Sigmoid colon (tissue), 4 donors: ENCODE measurements around the gene SYNE3.

Experiments
- EP300 ChIP-seq, 4 donors: sonication (generic); formaldehyde crosslinking; IDR thresholded peaks; one replicate each; pipeline ENCODE4 v1.6.1; 2017; ENCODE audit warnings: antibody characterized with exemption in 4 of 4
- POLR2A ChIP-seq, 2 donors: fragments of 450-650 bp; IDR thresholded peaks; one replicate each; pipeline ENCODE4 v1.6.1; 2016; ENCODE audit warnings: antibody characterized with exemption in 2 of 2, mild to moderate bottlenecking in 2 of 2, moderate library complexity in 2 of 2
- POLR2AphosphoS5 ChIP-seq, 4 donors: sonication (generic); formaldehyde crosslinking; IDR thresholded peaks; one replicate each; pipeline ENCODE4 v1.6.1; 2017; ENCODE audit warnings: antibody characterized with exemption in 4 of 4
- TF ChIP-seq, protein P1 (sequence below), 4 experiments: fragments of 450-650 bp in 3 of 4; fragments of 200-600 bp in 1 of 4; IDR thresholded peaks; one replicate each; pipeline ENCODE4 v1.5.1; 2016 to 2019; ENCODE audit warnings: antibody characterized with exemption in 4 of 4, mild to moderate bottlenecking in 3 of 4, moderate library complexity in 2 of 4

DNA sequence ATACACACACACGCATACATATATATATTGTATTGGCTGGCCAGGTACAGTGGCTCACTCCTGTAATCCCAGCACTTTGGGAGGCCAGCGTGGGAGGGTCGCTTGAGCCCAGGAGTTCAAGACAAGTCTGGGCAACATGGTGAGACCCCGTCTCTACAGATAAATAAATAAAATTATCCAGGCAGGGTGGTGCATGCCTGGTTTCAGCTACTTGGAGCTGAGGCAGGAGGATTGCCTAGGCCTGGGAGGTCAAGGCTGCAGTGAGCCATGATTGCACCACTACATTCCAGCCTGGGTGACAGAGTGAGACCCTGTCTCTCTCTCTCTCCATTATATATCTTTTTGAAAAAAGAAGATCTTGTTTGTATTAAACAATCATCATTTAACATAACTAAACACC lies 4.6 kb upstream of the SYNE3 start:
- no peak for TF ChIP-seq POLR2A (IDR thresholded peaks at IDR 0.05)
- TF ChIP-seq, protein P1, sequence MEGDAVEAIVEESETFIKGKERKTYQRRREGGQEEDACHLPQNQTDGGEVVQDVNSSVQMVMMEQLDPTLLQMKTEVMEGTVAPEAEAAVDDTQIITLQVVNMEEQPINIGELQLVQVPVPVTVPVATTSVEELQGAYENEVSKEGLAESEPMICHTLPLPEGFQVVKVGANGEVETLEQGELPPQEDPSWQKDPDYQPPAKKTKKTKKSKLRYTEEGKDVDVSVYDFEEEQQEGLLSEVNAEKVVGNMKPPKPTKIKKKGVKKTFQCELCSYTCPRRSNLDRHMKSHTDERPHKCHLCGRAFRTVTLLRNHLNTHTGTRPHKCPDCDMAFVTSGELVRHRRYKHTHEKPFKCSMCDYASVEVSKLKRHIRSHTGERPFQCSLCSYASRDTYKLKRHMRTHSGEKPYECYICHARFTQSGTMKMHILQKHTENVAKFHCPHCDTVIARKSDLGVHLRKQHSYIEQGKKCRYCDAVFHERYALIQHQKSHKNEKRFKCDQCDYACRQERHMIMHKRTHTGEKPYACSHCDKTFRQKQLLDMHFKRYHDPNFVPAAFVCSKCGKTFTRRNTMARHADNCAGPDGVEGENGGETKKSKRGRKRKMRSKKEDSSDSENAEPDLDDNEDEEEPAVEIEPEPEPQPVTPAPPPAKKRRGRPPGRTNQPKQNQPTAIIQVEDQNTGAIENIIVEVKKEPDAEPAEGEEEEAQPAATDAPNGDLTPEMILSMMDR (IDR thresholded peaks at IDR 0.05): no peak
- no peak for TF ChIP-seq EP300 (IDR thresholded peaks at IDR 0.05)
- no peak for TF ChIP-seq POLR2AphosphoS5 (IDR thresholded peaks at IDR 0.05)
